C1 segment of cervical spinal cord (tissue), 14 donors: ENCODE data around the gene KLK2.

Experiments
- DNase-seq, 14 donors: peaks; one replicate each; lab custom pipeline; 2025; lab: John Stamatoyannopoulos, UW

KLK2 gene

DNA sequence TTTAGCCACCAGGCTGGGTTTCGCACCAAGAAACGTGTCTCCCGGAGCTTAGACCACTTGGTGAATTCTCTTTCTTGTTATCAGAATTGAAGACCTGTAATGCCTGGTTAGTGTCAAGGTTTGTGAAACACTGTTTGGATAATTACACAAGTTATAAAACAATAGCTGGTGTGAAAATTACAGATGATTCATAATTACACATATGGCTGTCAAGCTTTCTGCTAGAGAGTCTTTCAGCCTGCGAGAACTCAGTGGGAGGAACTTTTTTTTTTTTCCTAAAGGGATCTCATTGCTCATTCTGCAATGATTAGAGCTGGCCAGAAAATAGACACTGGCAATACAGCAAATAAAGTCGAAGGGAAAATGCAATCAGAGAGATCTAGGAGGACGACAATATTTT lies 51.3 kb downstream of the KLK2 start:
- no peak for DNase-seq

DNA sequence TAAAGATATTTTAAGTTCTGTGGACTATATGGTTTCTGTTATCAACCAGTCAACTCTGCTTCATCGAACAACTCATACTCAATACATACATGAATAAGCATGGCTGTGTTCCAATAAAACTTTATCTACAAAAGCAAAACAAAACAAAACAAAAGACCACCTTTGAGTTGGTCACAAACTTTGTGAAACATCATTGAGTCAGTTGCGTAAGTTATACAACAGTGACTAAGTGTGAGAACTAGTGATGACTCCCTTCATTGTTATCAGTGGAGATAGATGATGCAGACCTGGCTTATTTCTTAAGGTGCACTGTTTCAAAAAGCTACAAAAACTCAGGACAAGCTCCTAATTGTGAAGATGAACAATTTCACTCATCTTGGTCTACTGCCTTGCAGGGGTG lies 52.5 kb downstream of the KLK2 start:
- no peak for DNase-seq

DNA sequence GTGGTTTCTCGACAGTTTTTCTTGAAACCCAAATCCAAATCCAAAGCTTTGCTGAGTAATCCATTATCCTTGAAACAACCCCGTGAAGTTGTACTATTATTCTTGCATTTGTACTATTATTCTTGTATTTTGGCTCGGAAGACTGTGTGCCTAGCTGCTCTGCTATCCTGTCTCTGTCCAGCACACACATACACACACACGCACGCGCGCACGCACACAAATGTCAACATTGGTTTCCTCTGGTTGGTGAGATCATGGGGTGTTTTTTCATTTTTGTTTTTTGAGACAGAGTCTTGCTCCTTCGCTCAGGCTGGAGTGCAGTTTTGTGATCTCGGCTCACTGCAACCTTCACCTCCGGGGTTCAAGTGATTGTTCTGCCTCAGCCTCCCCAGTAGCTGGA lies 52.9 kb downstream of the KLK2 start:
- DNase-seq, result no peak

DNA sequence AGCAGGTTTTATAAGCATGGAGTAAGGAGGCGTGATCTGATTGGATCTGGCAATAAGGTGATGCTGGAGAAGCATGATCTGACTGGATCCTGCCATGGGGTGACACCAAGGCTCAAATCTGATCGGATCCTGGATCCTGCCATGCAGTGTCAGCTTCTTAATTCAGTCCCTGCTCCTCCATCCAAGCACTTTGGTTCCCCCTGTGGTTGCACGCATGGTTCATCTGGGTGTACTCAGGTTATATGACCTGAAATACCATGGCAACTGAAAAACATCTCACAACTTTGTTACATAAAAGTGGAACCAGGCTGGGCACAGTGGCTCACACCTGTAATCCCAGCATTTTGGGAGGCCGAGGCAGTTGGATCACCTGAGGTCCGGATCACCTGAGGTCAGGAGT lies 55.6 kb downstream of the KLK2 start:
- DNase-seq, result no peak
